Activated gamma-delta T cell (primary cell): ENCODE data around the gene MCIDAS.

Experiments used
- DNase-seq: peaks from one replicate; lab custom pipeline; 2025; lab: John Stamatoyannopoulos, UW
- total RNA-seq, 2 donors: gene quantifications; one replicate each; lab custom pipeline; 2026; lab: John Stamatoyannopoulos, UW

The MCIDAS gene
- total RNA-seq: 0 reads per million in 2 donors

- DNase-seq: peak; percentile 34
Observed at GRCh38 chr5:55226934-55227663, at the start of gene MCIDAS. Gene MCIDAS (minus strand): TSS chr5:55227315. CDS start chr5:55227138, 177 bp downstream.

DNA sequence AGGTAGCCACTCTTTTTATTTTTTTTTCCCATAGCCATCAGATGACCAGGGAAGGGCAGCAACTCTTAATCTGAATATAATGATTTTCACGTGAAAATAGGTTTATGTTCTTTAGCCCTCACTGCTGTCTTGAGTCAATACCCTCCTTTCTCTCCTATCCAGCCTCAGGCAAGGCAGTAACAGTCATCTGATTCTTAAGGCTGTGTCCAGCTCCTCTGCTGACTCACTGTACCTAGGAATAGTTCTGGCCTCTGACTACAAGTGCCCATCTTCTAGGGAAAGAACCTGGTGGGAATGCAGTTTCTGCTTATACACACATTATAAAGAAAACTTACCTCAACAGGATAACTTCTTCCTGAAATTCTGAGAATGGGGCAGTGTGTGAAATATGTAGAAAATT is 49.7 kb upstream of the MCIDAS start:
- no peak for DNase-seq

- no peak for DNase-seq
Observed at GRCh38 chr5:55258339-55258738, 31.2 kb upstream of the MCIDAS start.

GRCh38 chr5:55254802-55255201 is 27.7 kb upstream of the MCIDAS start:
- no peak for DNase-seq

DNA sequence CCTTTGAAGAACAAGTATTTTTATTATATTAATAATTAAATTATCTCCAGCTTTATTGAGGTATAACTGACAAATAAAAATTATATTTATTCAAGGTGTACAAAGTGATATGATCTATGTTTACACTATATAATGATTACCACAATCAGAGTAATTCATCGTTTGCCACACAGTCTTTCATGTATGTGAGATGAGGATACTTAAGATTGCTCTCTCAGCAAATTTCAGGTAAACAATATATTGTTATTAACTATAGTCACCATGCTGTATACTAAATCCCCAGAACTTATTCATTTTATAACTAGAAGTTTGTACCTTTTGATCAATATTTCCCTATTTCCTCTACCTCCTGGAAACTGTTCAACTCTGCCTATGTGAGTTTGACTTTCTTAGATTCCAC is 22.9 kb upstream of the MCIDAS start:
- no peak for DNase-seq

DNA sequence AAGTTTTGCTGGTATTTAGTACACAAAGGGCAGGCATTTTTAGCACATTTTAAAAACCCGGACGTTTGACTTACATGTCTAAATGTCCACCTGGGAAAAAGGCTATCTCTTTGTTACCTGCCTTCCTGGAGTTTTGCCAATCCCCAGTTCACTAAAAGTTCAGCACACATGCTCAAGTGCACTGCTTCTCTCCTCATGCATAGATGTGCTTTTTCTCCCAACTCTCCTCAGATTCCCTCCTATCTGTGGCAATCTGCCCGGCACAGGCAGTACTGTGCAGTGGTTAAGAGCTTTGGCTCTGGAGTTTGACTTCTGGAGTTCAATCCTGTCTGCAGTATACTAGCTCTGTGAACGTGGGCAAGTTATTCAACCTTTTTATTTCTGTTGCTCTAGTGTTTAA is 14.6 kb upstream of the MCIDAS start:
- DNase-seq: no peak

GRCh38 chr5:55236800-55237199 is 9.7 kb upstream of the MCIDAS start:
- no peak for DNase-seq

GRCh38 chr5:55234121-55234700 is 7.1 kb upstream of the MCIDAS start:
- DNase-seq: no peak

DNA sequence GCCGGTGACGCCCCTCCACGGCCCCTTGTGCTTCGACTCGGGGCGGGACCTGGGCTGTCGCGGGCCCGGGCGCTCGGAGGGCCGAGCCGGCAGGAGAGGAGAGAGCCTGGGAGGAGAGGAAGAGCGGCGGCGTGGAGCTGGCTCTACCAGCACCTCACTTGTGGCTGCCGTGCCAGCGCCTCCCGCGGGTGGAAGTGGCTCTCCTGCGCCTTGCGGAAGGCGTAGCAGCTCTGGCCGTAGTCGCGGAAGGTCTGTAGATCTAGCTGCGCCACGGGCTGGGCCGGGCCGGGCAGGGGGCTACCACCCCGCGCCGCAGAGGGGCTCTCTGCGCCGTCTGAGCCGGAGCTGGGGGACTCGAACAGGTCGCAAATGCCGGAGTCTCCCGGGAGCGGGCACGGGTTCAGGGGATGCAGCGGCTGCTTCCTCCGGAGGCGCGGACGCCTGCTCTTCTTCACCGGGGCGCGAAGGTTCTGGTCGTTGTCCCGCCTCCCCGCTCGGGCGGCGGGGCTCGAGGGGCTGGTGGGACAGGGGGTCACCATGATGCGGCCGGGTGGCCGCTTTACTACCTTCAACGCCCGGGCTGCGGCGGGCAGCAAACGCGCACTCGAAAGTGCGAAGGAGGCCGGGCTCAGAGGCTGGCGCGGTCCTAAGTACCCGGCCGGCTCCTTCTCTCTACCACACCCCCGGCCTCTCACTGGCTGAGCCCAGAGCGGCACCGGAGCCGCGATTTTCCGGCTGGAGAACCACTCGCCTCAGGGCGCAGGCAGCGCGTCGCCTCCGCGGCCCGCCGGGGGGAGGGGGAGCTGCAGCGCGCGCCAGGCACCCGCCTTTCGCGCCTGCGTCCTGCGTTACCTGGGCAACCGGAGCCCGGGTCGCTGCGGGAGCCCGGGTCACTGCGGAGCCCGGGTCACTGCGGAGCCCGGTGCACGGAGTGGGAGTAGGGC is 6.1 kb upstream of the MCIDAS start, which contains the start of gene CCNO:
Gene CCNO (minus strand): TSS at position 624 of the 944 bp plus-strand sequence. CDS start 85 bp downstream, at position 539.
- DNase-seq: peak; percentile 44

DNA sequence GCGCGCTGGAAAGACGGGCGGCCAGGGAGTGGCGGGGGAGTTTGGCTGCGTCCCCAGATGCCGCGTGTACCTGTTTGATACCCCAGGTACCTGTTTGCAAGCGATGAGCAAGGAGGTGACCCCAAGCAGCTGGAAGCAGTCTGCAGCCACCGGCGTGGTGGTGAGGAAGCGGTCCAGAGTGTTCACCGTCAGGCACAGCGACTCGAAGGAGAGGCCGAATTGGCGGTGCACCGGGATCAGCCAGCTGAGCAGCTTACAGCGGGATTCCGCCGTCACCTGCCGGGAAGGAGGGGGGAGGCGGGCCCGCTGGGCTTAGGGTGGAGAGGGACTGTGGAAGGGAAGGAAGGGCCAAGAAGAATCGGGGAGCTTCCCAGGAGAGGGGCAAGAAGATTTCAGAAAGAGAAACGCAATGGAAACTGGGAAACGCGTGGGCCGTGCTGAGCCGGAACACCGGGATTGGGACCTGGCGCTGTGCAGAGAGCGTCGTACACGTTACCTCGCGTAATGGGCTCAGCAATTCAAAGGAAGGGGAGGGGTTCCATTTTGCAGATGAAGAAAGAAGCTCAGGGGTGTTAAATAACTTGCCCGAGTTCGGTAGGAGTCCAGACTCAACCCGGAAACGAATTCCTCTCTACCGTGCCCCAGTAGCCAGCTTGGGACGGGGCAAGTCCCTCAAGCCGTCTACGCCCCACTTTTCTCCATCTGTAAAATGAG is 5.3 kb upstream of the MCIDAS start:
- DNase-seq: no peak

DNA sequence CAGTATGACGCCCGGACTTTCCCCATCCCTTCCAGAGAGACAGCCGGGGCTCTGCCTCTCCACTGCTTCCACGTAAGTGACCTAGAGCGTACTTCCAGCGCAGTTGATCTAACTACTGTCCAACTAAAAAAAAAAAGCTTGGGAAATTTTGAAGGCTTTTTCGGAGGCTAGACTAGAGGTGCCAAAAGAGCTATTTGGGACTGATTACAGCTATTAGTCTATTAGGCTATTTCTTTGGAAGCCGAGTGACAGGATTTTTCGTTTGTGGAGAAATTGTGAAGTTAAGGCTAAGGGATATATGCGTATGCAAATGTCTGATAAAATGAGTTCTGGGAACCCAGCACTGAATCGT is 4.8 kb upstream of the MCIDAS start:
- DNase-seq: no peak

DNA sequence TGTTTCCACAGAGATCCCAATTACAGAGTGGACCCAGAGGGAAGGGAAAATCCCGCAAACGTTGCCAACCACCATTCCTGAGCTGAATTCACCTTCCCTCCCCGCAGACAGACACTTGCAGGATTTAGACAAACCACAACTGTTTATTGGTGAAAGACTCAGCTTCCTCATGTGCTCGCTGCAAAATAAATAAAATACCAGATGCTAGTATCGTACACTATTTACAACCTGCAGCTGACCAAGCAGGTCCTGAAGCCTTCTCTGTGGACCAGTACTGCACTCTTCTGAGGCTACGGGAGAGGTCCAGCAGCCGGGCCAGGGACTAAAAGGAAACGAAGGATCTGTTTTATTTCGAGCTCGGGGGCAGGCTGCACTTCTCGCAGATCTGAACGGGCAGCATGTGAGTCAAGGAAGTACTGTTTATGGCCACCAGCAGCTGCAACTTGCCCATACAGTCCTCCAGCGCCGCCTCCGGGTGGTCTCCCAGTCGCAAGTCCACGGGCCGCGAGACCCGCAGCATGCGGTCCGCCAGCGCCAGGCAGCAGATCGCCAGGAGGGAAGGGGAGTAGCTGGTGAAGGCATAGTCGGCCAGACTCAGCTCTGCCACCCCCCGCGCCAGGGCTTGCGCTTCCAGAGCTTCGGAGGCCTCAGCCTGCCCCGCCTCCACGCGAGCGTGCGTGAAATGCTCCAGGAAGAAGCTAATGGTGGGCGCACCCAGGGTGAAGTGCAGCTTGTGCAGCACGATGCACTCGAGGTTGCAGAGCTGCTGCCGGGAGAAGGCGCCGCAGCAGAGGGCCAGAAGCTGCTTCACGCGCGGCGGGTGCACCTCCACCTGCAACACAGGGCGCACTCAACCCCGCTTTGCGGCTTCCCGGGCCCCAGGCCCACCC is 4.2 kb upstream of the MCIDAS start:
- peak; percentile 20 for DNase-seq

DNA sequence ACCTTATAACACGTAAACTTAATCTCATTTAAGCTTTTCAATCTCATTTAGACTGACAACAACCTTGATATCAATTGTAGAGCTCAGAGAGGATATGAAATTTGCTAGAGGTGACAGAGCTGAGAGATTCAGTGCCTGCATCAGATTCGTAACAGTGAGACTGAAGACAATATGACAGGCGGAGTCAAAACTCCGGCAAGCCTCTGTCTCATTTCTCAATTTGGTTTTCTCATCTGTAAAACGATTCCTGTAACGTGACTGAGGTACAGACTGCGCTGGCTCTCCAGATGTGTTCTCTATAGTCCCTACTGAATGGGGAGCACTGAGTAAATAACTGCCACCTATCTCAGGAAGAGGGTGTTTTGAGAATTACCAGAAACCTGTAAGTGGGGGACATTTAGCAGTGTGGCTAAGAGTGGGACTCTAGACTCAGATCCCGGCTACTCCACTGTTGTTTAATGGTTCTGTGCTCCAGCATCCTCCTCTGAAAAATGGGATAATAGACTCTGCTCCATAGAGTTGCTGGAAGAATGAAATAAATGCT is 3.0 kb upstream of the MCIDAS start:
- DNase-seq: no peak

GRCh38 chr5:55227664-55228430 is 732 bp upstream of the MCIDAS start:
- DNase-seq: no peak

GRCh38 chr5:55226027-55226933 is 835 bp downstream of the MCIDAS start:
- peak; percentile 22 for DNase-seq

DNA sequence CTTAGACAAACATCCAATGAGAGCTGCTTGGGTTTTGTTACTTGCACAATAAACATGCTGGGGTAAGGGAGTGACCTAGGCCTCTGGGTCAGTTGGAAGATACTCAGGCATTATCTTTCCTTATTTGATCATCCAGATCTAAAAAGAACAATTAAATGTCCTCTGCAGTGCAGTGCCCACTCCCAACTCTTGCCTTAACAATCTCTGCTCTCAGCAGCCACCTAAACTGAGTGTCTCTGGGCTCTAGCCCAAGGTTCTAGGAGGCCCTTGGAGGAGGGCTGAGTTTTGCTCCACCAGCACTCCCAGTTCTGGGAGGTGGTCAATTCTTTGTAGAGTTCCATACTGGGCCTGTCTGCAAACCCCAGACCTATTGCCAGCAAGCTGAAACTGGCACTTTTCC is 1.8 kb downstream of the MCIDAS start:
- DNase-seq: no peak

DNA sequence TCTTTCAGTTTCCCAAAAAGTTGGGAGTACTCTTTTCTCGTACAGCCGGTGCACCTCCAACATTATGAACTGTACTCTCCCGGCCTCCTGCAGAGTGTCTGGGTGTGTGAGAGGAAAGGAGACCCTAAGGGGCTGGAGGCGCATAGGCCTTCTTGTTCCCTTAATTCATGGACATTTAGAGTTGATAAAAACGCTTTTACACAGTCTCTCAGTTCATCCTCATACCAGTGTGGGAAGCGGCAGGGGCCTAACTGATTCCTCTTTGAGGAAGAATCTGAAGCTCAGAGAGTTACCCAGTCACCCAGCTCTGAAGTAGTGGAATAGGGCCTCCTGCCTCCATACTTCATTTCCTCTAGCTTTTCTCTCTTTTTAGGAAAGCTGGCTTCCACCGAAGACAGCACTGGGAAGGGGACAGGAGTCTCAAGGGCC is 3.3 kb downstream of the MCIDAS start:
- DNase-seq: no peak

DNA sequence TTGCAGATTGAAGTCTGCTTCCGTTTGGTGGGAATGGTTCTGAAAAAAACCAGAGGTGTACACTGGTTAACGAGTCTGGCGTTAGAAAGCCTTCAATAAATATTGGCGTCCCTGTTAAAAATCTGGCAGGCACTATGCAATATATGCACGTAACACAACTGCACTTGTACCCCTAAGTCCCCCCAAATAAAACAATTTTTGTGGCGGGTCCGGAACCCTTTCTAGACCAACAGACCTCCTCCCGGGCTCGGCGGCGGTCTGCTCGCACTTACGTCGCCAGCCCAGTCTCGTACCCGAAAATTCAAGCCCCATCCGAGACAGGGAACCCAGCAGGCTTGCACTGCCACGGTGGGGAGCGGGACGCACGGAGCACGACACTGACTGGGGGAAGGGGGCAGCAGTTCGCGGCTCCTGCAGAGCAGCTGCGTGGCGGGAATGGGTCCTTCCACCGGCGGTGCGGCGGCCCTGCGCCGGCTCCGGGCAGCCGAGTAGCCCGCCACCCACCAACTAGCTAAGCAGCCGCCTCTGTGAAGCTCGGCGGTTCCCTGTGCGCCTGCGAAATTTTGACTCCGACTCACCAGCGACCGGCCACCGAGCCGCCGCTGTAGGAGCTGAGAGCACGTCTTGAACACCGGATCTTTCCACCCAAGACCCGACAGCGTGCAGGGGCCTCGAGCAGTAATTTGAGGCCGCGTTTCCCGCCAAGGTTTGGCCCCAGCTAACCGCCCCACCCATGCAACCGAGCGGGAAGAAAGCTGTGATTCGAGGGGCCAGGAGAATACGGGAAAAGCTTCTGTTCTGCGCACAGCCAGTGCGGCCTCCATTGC is 3.9 kb downstream of the MCIDAS start:
- DNase-seq: no peak
